Fibroblast of skin of abdomen (primary cell): ENCODE results near the gene IYD.
"Not testable (repeated sequence)": the region's sequence is repeated elsewhere in the genome, so short reads cannot be mapped to it uniquely, and the experiment has no call there.

ENCODE experiments used
- DNase-seq: peaks from one replicate; pipeline ENCODE4 v3.0.0-alpha.2; 2013

IYD gene

DNA sequence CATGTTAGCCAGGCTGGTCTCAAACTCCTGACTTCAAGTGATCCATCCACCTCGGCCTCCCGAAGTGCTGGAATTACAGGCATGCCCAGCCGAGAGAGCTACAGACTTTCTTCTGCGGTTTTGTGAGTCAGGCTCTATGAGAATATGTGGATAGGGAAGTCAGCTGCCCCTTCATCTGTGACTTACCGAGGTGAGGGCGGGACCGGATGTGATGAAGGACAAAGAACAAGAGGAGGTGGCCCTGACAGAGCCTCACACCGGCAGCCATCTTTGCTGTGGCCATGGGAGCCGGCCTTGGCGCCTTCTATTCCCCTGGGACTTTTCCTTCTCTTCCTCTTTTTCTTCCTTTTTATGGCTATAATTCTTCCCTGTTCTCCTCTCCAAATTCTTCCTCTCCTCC, 67.0 kb downstream of the IYD start:
- peak; percentile 5 for DNase-seq

- DNase-seq, result no peak
These were observed 70.6 kb downstream of the IYD start for GRCh38 chr6:150439373-150439772.

DNA sequence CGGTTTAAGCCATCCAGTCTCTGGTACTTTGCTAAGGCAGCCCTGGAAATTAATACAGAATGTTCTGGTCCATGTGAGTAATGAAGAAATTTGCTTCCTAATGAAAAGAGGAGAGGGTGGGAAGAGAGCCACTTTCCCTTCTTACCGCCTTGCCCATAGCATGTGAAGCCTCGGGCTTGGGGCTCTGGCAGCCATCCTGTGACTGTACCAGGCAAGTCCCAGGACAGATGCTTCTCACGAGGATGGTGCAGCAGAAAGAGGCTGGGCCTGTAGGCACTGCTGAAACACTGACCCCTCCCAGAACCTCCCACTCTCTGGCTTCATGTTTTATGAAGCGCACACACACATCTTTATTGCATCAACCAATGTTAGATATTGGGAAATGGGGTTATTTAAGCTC, 74.8 kb downstream of the IYD start:
- no peak for DNase-seq

- DNase-seq, result no peak
These were observed 75.5 kb downstream of the IYD start for GRCh38 chr6:150444308-150444707.

- no peak for DNase-seq
These were observed 76.7 kb downstream of the IYD start for GRCh38 chr6:150445486-150445885.

DNA sequence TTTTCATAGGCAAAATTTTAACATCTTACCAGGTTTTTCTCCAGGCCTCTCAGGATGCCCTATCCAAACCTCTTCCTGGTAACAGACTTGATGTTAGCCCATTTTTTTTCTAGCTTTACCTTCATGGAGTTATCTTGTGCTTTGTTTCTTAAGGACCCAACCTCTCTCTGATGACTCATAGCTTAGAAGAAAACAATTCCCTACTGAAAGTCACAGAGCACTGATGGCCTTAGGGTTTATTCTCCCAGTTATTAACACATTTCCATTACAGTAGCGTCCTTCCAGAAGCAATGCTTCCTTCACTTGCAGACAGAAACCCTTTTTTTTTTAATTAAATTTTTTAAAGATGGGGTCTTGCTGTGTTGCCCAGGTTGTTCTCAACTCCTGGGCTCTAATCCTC, 79.4 kb downstream of the IYD start:
- no peak for DNase-seq

GRCh38 chr6:150449055-150449454, 80.2 kb downstream of the IYD start:
- not testable (repeated sequence) for DNase-seq

DNA sequence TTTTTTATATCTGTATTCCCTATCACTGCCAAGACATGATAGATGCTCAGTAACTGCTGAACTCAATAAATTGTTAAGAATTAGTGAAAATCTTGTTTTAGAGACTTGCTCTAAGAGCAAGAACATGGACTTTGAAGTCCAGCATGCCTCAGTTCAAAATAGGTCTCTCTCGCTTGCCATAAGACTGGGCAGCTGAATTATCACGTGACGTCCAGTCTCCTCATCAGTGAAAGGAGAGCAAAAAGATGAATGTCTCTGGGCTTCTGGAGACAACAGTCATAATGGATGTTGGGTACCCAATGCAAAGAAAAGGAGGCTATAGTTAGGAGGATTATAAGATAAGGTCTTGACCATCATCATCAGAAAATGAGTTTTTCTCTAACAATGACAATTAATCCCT, 82.1 kb downstream of the IYD start:
- DNase-seq, result no peak

GRCh38 chr6:150451807-150452427, 83.1 kb downstream of the IYD start:
- DNase-seq, result no peak

DNA sequence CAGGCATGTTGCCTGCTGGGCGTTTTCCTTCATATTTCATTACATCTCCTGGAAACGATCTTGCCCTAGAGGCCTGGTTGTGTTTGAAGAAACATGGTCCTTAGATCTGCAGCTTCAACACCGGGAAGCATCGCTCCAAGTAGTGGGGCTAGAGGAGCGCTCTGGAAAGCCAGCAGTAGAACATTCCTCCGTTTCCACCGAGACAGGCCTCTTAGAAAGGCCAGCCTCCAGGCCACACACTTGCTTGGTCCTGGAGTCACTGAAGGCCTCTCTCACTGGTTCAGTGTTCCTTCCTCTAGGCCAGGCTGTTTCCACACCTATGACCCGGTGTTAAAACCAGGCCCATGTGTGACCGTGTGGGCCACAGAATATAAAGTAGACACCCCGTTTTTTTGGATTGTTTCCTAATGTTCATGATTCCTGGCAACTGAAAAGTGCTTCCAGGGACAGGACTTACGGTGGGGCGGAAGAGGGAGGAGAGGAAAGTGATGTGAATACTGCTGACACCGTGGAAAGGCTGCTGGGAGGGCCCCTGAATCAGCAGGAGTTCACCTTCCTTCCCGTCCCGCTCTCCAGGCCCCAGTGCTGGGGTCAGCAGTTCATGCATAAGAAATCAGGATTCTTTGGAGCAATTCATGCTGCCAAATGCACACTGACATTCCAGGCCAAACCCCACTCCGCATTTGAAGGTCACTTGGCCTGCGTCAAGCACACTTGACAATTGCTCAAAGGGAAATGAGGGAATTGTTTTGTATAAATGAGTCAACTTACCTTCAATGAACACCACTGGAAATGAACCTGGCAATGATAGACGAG, 83.8 kb downstream of the IYD start:
- DNase-seq, result no peak

DNA sequence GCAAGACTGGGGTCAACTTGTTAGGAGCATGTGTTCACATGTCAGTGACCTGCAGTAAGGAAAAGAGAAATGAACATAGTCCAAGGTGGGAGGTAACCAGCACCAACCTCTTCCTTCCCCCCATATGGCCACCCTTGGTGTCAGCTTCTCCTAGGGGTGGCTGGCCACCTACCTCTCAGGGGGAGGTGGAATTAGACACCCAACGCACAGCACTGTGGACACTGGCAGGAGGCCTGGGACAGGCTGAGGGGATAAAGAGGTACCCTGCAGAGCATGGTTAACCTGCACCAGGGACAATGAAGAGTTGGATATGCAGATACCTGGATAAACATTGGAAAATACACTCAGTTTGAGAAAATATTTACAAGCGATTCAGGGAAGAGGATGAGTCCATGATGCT, 84.5 kb downstream of the IYD start:
- no peak for DNase-seq
